Inferior parietal cortex (tissue), 1 donor: ENCODE data around the gene RING1.

ENCODE experiments used
- DNase-seq: peaks from one replicate; pipeline ENCODE4 v3.0.0-alpha.2; 2016; ENCODE audit errors: extremely low spot score

Gene RING1

GRCh38 chr6:33171880-33172687 lies 36.2 kb upstream of the RING1 start:
- no peak for DNase-seq

GRCh38 chr6:33172688-33173534 lies 35.4 kb upstream of the RING1 start:
- DNase-seq = no peak

GRCh38 chr6:33173535-33174180 lies 34.6 kb upstream of the RING1 start:
- no peak for DNase-seq

- DNase-seq = no peak
Measured at GRCh38 chr6:33174784-33175183, 33.5 kb upstream of the RING1 start.

GRCh38 chr6:33175436-33176069 lies 32.7 kb upstream of the RING1 start:
- DNase-seq = no peak

GRCh38 chr6:33176906-33177305 lies 31.4 kb upstream of the RING1 start:
- no peak for DNase-seq

GRCh38 chr6:33177552-33178446 lies 30.5 kb upstream of the RING1 start:
- DNase-seq = no peak

- no peak for DNase-seq
Measured at GRCh38 chr6:33178755-33179475, 29.4 kb upstream of the RING1 start.

GRCh38 chr6:33181141-33181540 lies 27.2 kb upstream of the RING1 start:
- no peak for DNase-seq

- no peak for DNase-seq
Measured at GRCh38 chr6:33183071-33183683, 25.1 kb upstream of the RING1 start.

GRCh38 chr6:33185190-33185589 lies 23.1 kb upstream of the RING1 start:
- DNase-seq = no peak

GRCh38 chr6:33185654-33186187 lies 22.6 kb upstream of the RING1 start:
- DNase-seq = no peak

- DNase-seq = no peak
Measured at GRCh38 chr6:33187809-33188208, 20.5 kb upstream of the RING1 start.

GRCh38 chr6:33189164-33189563 lies 19.1 kb upstream of the RING1 start:
- no peak for DNase-seq

- DNase-seq = no peak
Measured at GRCh38 chr6:33189625-33190448, 18.5 kb upstream of the RING1 start.

- no peak for DNase-seq
Measured at GRCh38 chr6:33190504-33191107, 17.7 kb upstream of the RING1 start.

- no peak for DNase-seq
Measured at GRCh38 chr6:33191383-33192104, 16.8 kb upstream of the RING1 start.
